D721Med (cell line): ENCODE data around the gene MED15.

Experiments
- DNase-seq: peaks from one replicate; pipeline ENCODE4 v3.0.0; 2011; ENCODE audit warnings: low spot score; ENCODE audit not compliant: insufficient read length
- FAIRE-seq: peaks from 2 replicates; lab custom pipeline; 2011; peaks lifted over from hg19 to GRCh38; lab: Jason Lieb, UNC
- TF ChIP-seq, protein P1 (sequence below): IDR thresholded peaks from 2 replicates; pipeline ENCODE4 v1.5.1; 2012; ENCODE audit warnings: mild to moderate bottlenecking, control low read depth; ENCODE audit not compliant: insufficient read depth; ENCODE audit errors: missing control alignments

MED15 gene

DNA sequence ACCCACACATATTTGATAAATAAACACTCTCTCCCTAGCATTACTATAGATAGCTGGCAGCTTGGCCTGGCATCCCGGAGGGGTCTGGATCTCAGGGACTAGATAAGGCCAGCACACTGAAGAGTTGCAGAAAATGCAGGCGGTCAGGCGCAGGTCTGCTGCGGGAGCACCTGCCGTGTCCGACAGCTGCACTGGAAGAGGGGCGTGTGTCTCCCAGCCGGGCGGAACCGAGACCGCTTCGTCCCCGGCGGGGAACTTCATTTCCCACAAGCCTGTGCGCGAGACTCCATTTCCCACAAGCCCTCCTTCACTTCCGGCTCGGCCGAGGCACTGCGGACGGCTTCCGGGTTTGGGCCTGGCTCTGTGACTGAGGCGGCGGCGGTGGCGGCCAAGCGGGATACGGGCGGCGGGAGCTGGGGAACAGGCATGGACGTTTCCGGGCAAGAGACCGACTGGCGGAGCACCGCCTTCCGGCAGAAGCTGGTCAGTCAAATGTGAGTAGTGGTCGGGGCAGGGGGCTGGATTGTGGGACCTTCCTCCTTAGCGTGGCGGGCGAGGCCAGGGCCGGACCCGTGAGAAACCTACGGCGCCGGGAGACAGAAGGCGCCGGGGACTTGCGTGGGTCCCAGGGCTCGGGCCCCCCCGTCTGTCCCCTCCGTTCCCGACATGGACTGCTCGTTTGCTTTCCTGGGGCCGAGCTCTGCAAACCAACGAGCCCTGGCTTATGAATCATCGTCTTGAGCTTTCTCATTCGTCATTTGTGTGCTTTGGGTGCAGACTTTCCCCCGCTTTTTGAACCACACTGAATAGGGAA, at the start of gene MED15:
TSS of gene MED15 (plus strand) at position 358 of the 814 bp plus-strand sequence. CDS start at position 427, 69 bp downstream.
- TF ChIP-seq, protein P1, sequence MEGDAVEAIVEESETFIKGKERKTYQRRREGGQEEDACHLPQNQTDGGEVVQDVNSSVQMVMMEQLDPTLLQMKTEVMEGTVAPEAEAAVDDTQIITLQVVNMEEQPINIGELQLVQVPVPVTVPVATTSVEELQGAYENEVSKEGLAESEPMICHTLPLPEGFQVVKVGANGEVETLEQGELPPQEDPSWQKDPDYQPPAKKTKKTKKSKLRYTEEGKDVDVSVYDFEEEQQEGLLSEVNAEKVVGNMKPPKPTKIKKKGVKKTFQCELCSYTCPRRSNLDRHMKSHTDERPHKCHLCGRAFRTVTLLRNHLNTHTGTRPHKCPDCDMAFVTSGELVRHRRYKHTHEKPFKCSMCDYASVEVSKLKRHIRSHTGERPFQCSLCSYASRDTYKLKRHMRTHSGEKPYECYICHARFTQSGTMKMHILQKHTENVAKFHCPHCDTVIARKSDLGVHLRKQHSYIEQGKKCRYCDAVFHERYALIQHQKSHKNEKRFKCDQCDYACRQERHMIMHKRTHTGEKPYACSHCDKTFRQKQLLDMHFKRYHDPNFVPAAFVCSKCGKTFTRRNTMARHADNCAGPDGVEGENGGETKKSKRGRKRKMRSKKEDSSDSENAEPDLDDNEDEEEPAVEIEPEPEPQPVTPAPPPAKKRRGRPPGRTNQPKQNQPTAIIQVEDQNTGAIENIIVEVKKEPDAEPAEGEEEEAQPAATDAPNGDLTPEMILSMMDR = no peak
- DNase-seq (peak; percentile 73), FAIRE-seq (no peak)

- DNase-seq = no peak
- FAIRE-seq = no peak
- TF ChIP-seq, protein P1 = no peak
Measured at GRCh38 chr22:20458530-20459151, 48.8 kb upstream of the MED15 start.

- TF ChIP-seq, protein P1 = no peak
- DNase-seq = no peak
- FAIRE-seq = no peak
Measured at GRCh38 chr22:20459152-20459542, 48.3 kb upstream of the MED15 start.

GRCh38 chr22:20459862-20460261, 47.5 kb upstream of the MED15 start:
- FAIRE-seq = no peak
- DNase-seq = no peak
- TF ChIP-seq, protein P1 = no peak

GRCh38 chr22:20463324-20464095, 43.9 kb upstream of the MED15 start:
- FAIRE-seq = no peak
- TF ChIP-seq, protein P1 = no peak
- DNase-seq = no peak

GRCh38 chr22:20464096-20464614, 43.3 kb upstream of the MED15 start:
- FAIRE-seq (no peak), DNase-seq (no peak)
- TF ChIP-seq, protein P1 = no peak
